Heart left ventricle (tissue), 13 donors: ENCODE data around the gene VILL.

Experiments used
- CTCF ChIP-seq, 12 donors: fragments of 200-600 bp; sonication (generic) in 4 of 12; IDR thresholded peaks; one replicate each; pipeline versions ENCODE4 v1.5.0 to v1.8.0; 2018 to 2022; ENCODE audit warnings: antibody characterized with exemption in 12 of 12, mild to moderate bottlenecking in 5 of 12
- POLR2A ChIP-seq, 2 donors: fragments of 450-650 bp; IDR thresholded peaks; one replicate each; pipeline ENCODE4 v1.6.1; 2017; ENCODE audit warnings: antibody characterized with exemption in 2 of 2, mild to moderate bottlenecking in 2 of 2, moderate library complexity in 2 of 2
- donor health status: ischemic (EF 13 %, LVEDD 7.1; RV severe dilation, severe dysfunction).
- donor health status: DM: no; HTN: yes; CAD: no.
- donor health status: DM: no; HTN: no; CAD: no.
- donor health status: ischemic (EF 25% LVEDD 6.9; RV normal size, moderate dysfunction).
- donor health status: ischemic (EF 25% LVEDD 5.7; RV mildly dilated, moderate dysfunction).
- donor health status: ischemic (EF 35%, LVEDD 5.7; RV mildly dilated, moderate dysfunction).
- donor health status: nonischemic (EF 11% LVEDD 7.7; RV severe dilation, severe dysfunction).
- donor health status: DM: yes; HTN: yes; CAD: no.
- donor health status: PGD.
- donor health status: ischemic (EF 29% LVEDD 5.4; RV normal size, mild dysfunction).
- donor health status: nonischemic (EF 23%, LVEDD 6.1; RV moderate dilation, normal function).

- TF ChIP-seq CTCF (IDR thresholded peaks at IDR 0.05) (no peak), POLR2A (IDR thresholded peaks at IDR 0.05) (no peak)
Measured at GRCh38 chr3:37970802-37971201, 19.8 kb upstream of the VILL start.
